RWPE1 (cell line): ENCODE data around the gene SLC9A6.
A peak's percentile ranks its signal among the peaks of the same experiment; 100 is the strongest.

Source experiments
- CTCF ChIA-PET: fragments of 350-600 bp; sonication (Branson Sonifier 250); formaldehyde crosslinking; extraction: SDS; loops from one replicate; lab custom pipeline; 2021; lab: Yijun Ruan, JAX
- POLR2A ChIA-PET: fragments of 400-600 bp; formaldehyde crosslinking; extraction: SDS; loops from one replicate; lab custom pipeline; 2020; ENCODE audit warnings: antibody characterized with exemption; ENCODE audit not compliant: low non-redundant PET; lab: Yijun Ruan, JAX
- DNase-seq: peaks from one replicate; pipeline ENCODE4 v3.0.0; 2012; ENCODE audit warnings: low spot score
- H3K27ac ChIP-seq: fragments of 450-650 bp; 2 replicates; pipeline ENCODE4 v1.5.1; 2017
- TF ChIP-seq, protein P1 (sequence below): fragments of 450-650 bp; conservative IDR thresholded peaks from 2 replicates; pipeline ENCODE4 v1.5.1; 2017; ENCODE audit warnings: low read depth, mild to moderate bottlenecking

The SLC9A6 gene

DNA sequence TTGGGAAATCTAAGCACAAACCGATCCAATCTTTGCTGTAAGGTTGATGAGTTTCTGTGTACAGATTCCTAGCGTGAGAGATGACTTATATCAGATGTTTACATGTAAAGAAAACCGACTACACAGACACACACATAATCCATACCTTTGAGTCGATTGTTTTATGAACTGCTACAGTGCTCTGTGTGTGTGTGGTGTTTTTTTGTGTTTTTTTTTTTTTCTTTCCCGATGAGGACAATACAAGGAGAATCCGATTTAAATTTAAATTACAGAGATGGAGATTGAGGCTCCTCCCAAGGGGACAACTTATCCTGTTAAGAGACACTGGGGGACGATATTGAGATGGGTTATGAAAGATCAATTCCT is 461 bp upstream of the SLC9A6 start:
- ChIA-PET POLR2A (no interaction called here), CTCF (interaction anchor here (1.0 kb wide), 1 partner anchor 15 kb away, joined by 4 read pairs; no protein-coding TSS in a partner anchor)
- H3K27ac ChIP-seq, result peak overlapping the region; percentile 78
- no peak for DNase-seq
- TF ChIP-seq, protein P1, sequence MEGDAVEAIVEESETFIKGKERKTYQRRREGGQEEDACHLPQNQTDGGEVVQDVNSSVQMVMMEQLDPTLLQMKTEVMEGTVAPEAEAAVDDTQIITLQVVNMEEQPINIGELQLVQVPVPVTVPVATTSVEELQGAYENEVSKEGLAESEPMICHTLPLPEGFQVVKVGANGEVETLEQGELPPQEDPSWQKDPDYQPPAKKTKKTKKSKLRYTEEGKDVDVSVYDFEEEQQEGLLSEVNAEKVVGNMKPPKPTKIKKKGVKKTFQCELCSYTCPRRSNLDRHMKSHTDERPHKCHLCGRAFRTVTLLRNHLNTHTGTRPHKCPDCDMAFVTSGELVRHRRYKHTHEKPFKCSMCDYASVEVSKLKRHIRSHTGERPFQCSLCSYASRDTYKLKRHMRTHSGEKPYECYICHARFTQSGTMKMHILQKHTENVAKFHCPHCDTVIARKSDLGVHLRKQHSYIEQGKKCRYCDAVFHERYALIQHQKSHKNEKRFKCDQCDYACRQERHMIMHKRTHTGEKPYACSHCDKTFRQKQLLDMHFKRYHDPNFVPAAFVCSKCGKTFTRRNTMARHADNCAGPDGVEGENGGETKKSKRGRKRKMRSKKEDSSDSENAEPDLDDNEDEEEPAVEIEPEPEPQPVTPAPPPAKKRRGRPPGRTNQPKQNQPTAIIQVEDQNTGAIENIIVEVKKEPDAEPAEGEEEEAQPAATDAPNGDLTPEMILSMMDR, result no peak

DNA sequence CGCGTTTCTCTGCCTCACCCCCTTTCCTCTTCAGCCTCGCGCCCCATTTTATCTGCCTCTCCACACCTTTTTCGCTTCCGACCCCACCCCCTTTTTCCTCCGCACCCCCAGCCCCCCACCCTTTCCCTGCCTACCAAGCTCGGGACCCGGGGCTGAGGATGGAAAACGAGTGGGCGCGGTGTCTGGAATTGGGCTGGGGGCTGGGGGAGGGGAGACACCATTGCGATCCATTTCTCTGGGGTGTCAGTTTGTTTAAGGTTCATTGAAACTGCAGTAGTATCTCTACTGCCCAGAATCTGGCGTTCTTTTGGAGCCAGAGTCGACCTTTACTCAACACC is 707 bp downstream of the SLC9A6 start:
- H3K27ac ChIP-seq, result peak overlapping the region; percentile 78
- TF ChIP-seq, protein P1, result no peak
- POLR2A ChIA-PET, result no interaction called here
- DNase-seq, result no peak
- CTCF ChIA-PET, result no interaction called here

DNA sequence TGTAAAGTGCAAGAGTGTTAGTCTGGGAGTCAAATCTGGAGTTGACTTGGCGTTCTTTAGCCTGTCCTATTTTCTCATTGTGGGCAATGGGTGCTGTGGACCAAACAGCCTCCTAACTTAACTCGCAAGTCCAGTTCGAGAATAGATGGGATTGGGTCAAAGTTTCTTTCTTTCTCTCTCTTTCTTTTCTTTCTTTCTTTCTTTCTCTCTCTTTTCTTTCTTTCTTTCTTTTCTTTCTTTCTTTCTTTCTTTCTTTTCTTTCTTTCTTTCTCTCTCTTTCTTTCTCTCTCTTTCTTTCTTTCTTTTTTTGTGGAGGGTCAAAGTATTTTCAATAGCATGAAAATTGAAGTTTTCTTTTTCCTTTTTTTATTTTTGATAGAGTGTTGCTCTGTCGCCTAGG is 3.0 kb downstream of the SLC9A6 start:
- TF ChIP-seq, protein P1, result no peak
- DNase-seq, result no peak
- CTCF ChIA-PET, result no interaction called here
- POLR2A ChIA-PET, result no interaction called here
- H3K27ac ChIP-seq, result no peak overlapping the region

DNA sequence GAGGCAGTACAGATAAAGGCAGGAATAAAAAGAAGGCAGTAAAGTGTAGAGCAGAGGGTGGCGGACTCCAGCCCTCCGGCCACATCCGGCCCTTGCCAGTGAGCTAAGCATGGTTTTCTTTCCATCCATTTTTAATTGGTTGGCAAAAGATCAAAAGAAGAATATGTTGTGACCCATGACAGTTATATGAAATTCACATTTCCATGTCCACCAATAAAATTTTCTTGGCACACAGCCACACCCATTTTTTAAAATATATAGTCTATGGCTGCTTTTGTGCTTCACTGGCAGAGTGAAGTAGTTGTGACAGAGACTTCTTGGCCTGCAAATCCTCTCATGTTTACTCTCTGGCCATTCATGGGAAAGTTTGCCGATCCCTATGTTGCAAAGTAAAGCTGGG is 29.8 kb downstream of the SLC9A6 start:
- ChIA-PET CTCF (interaction anchor here (0.7 kb wide), 1 partner anchor 389 kb away, joined by 3 read pairs; no protein-coding TSS in a partner anchor), POLR2A (no interaction called here)
- TF ChIP-seq, protein P1, result no peak
- no peak for DNase-seq
- H3K27ac ChIP-seq, result no peak overlapping the region

DNA sequence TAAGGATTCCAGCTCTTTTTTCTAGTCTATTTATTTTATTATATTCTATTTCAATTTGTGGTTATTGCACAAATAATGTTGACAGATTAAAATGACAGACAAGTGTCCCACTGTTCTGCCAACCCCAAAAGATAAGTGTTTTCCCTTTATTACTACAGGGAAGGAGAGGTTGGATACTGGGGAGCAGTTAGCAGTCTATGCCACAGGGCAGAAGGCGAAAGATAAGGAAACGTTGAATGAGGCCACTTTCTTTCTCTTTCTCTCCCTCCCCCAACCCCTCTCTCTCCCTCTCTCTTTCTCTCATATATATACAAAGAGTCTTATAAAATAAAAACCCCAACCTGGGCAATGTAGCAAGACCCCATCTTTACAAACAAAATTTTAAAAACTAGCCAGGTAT is 31.6 kb downstream of the SLC9A6 start:
- no peak overlapping the region for H3K27ac ChIP-seq
- ChIA-PET POLR2A (no interaction called here), CTCF (no interaction called here)
- TF ChIP-seq, protein P1, result no peak
- no peak for DNase-seq

DNA sequence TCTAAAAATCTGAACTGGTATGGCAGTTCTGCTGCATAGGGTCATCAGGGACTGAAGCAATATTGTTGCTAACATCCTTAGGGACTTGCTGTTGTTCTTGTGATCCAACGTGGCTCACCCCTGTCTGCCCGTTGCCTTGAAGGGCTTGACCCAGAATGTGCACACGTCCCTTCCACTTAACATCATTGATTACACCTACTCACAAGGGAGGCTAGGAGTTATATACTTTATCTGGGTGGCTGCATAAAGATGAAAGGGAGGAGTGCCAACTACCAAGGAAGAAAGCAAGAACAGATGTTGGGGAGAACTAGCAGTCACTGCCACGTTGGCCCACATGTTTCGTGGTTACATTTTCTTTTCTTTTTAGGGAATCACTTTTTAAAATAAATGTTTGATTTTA is 34.0 kb downstream of the SLC9A6 start:
- ChIA-PET POLR2A (no interaction called here), CTCF (no interaction called here)
- TF ChIP-seq, protein P1, result no peak
- DNase-seq, result no peak
- H3K27ac ChIP-seq, result no peak overlapping the region

DNA sequence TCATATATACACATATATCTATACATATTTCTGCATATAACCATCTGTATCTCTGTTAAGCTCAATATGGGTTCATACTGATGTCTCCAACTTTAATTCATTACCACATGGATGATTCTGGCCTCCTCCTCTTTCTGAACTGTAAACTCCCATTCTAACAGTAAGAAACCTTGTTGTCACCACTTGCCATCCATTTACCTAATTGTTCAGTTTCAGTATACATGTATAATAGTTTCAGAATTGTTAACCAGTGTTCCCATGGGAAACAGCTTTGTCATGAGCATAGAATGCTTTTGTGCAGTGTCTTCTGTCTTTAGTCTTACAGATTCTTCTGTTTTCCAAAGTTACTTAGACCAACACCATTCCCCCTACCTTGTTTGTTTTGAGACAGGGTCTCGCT is 35.9 kb downstream of the SLC9A6 start:
- no peak overlapping the region for H3K27ac ChIP-seq
- ChIA-PET CTCF (no interaction called here), POLR2A (no interaction called here)
- no peak for DNase-seq
- TF ChIP-seq, protein P1, result no peak
